Astrocyte (in vitro differentiated cells and primary cell): ENCODE results near the gene OXT.

ENCODE experiments used
- CTCF ChIP-seq: IDR thresholded peaks from 2 replicates; pipeline ENCODE4 v1.5.1; 2011; ENCODE audit warnings: low read depth, mild to moderate bottlenecking, inconsistent platforms, low read length, moderate library complexity; ENCODE audit not compliant: insufficient read depth
- EZH2 ChIP-seq: IDR thresholded peaks from 2 replicates; pipeline ENCODE4 v1.6.1; 2012; ENCODE audit warnings: mild to moderate bottlenecking, low read length, inconsistent platforms; ENCODE audit not compliant: insufficient read depth

- TF ChIP-seq EZH2 (no peak), CTCF (no peak)
Observed at GRCh38 chr20:3037654-3038053, 33.8 kb upstream of the OXT start.
